Brain pericyte (primary cell): ENCODE measurements around the gene CTIF.
"Not testable (repeated sequence)": the region's sequence is repeated elsewhere in the genome, so short reads cannot be mapped to it uniquely, and the experiment has no call there.

Experiments used
- DNase-seq: peaks from one replicate; pipeline ENCODE4 v3.0.0-alpha.2; 2012; ENCODE audit warnings: low read depth, low spot score

CTIF gene

DNA sequence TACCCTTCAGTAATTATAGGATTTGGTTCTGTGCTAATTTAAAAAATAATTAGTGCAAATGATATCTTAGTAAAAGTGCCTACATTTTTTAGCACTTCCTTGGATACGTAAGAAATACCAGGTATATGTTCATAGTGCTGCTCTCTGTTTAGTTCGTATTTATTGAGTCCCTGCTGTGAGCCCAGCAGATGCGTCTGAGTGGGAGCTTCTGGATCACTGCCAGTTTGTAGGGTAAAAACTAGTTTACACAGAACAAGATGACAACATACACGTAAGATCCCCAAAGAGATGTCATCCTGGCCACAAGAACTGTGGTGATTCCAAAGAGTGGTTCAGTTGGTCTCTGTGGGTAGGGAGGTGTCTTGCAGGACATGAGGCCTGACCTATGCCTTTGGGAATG, 103.2 kb downstream of the CTIF start:
- DNase-seq: no peak

DNA sequence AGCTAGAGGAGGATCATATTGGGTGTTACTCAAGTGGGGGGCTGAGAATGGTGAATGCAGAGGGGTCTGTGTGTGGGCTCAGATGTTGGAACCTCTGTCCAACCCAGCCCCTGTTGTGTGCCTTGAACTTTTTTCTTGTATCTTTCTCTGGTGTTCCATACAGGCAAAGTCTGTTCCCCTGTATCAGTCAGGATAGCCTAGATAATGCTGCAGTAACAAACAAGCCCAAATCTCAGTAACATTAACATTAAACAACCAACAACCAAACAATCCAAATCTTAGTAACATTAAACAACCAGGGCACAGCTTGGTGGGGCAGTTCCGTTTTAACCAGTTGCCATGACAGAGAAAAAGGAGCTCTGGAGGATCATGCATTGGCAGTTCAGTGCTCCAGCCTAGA, 103.7 kb downstream of the CTIF start:
- no peak for DNase-seq

DNA sequence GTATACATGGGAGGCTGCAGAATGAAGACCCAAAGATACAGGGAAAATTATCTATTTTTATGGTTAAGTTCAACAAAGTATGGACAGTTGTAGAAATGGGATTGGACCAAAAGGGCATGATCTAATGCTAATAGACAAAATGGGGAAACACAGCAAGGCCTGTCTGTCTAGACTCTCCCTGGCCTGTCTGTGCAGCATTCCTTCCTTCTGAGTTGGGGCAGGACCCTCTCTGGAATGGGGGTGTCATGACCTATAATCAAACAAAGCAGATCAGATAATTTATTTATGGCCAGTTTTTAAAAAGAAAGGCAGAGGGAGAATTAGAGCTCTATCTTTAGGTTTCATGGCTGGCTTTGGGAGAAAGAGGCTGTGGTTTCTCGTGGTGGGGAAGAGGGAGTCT, 104.4 kb downstream of the CTIF start:
- no peak for DNase-seq

DNA sequence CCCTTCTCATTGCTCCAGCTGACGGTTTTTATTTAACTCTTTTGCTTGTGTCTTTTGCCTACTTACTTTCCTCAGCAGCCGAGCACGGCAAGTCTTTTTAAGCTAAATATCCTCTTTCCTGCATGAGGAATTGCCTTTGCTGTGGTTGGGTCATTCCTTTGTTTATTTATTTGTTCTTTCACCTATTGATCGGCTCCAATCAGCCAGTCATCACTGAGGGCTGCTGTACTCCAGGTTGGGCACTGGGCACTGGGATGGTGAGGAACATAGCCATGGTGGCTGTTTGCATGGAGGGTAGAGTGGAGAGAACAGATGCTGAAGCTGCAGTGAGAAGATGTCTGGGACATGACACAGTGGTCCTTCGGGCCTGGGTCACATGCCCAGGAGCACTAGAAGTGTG, 105.2 kb downstream of the CTIF start:
- DNase-seq: no peak

DNA sequence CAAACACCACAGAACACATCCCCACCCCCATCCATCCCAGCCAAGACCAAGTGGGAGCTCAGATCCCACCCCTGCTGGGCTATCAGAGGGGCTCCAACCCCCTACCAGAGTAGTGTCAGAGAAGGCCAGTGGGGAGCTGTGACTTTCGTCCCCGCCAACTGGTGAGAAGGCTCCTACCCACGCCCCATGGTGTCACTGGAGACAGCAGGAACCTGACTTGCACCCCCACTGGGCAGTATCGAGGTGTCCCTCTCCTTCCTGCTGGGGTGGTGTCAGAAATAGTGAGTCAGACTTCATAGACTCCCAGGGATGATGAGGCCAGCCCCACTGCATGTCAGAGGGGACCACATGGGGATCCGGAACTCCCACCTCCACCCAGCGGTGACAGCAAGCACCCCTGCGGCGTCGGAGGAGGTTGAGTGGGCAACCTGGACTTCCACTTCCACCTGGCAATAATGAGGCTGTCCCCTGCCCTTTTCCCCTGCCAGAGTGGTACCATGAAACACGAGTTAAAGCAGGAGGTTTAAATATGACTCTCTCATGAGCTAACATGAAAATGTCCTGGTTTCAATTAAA, 106.7 kb downstream of the CTIF start:
- no peak for DNase-seq

DNA sequence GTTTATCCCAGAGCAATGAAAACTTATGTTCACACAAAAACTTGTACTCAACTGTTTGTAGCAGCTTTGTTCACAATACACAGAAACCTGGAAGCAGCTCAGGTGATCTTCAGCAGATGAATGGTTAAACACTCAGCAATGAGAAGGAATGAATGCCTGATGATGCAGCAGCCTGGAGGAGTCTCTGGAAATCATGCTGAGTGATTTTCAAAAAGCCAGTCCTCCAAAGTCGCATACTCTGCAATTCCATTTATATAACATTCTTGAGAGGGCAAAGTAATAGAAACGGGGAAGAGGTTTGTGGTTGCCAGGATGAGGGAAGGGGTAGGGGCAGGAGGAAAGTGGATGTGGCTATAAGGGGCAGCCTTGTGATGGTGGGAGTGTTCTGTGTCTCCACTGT, 108.1 kb downstream of the CTIF start:
- no peak for DNase-seq

DNA sequence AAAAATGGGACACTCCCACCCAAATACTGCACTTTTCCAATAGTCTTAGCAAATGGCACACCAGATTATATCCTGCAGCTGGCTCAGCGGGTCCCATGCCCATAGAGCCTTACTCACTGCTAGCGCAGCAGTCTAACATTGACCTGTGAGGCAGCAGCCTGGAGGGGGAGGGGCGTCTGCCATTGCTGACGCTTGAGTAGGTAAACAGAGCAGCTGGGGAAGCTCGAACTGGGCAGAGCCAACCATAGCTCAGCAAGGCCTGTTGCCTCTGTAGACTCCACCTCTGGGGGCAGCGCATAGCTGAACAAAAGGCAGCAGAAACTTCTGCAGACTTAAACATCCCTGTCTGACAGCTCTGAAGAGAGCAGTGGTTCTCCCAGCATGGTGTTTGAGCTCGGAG, 110.4 kb downstream of the CTIF start:
- no peak for DNase-seq

DNA sequence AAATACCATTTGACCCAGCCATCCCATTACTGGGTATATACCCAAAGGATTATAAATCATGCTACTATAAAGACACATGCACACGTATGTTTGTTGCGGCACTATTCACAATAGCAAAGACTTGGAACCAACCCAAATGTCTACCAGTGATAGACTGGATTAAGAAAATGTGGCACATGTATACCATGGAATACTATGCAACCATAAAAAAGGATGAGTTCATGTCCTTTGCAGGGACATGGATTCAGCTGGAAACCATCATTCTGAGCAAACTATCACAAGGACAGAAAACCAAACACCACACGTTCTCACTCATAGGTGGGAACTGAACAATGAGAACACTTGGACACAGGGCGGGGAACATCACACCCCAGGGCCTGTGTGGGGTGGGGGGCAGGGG, 115.8 kb downstream of the CTIF start:
- DNase-seq: not testable (repeated sequence)

DNA sequence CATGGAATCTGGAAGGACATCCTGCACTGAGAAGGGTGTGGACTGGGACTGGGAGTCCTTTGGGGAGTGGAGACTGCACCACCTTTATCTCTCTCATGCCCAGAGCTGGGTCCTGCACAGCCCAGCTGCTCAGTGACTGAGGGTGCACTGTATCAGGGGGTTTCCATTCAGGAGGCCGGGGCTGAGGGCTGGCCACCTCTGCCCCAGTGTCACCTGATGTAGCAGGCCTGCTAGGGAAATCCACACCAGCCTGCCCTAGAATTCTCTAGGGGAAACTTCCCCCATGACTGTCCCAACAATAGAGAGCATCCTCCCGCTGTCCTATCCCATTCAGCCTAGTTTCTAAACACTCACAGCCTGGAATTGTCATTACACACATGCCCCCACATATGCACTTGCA, 116.7 kb downstream of the CTIF start:
- no peak for DNase-seq

DNA sequence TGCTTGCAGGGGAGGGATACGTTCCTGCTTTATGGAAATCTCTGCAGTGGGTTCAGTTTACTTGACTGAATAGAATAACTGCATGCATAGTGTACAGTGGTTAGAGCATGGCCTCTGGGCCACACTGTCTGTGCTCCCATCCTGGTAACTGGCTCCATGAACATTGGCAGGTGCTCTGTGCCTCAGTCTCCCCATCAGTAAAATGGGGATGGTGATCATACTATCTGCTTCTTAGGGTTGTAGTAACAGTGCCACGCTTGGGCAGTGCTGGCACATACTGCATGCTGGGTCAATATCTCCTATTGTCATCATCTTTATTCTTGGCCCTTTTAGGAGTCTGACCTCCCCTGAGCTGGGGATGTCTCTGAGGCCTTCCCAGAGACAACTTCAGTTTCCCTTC, 117.3 kb downstream of the CTIF start:
- DNase-seq: no peak

DNA sequence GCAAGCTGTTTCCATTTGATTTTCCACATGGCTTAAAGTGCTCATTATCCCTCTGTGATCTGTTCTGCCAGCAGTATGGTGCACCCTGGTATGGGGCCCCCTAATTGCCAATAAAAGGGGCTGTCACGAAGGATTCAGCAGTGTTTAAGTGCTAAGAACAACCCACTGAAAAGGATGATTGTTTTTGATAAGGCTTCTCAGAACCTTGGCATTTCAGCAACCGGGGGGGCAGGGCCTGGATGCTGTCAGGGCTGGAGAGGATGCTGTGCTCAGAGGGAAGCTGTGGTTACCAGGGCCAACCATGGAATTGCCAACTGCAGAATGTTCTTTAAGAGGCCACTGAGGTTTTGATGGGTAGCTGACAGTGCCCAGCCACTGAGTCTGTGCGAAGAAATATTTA, 117.8 kb downstream of the CTIF start:
- DNase-seq: no peak

DNA sequence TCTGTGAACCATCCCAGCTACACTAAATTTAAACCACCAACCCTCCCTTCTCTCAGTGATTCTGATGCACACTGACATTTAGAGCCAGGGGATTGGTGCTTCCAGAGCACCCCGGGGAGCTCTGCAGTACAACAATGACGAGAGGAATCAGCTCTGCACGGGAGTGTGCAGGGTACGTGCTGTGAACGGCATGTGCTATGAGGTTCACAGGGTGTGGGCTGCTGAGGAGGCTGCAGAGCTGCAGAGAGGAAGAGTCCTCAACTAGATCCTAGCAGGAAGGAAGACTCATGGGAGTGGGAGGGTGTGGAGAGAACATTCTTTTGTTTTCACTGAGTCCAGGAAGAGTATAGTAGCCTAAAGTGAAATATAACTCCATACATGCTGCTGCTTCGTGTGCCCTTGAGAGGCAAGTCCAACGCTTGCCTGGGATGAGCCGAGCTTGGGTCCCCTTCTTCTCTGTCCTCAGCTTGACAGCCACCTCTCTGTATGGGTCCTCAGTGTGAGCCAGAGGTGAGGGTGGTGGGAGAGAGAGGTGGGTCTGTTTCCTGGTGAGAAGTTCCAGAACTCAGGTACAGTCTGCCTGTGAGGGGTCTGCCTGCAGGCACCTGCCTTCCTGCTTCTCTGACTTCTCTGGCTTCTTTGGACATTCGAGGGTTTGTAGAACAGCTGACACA, 118.8 kb downstream of the CTIF start:
- DNase-seq: peak; percentile 88

DNA sequence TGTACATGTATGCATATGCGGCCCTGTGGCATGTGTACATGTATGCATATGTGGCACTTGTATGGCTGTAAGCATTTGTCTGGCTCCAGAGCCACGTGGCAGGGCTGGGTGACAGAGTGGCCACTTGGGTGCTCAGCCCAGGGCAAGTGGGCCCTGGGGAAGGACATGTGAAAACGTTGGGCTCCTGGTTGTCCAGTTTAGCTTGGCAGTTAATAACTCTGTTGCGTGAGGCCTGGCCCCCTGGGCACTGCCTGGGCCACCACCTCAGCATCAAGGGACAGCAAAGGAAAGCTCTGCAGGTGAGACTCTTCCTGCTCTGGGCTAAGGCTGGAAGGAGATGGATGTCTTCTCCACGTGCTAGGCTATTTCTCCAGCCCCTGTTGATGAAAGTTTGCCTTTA, 119.9 kb downstream of the CTIF start:
- no peak for DNase-seq

DNA sequence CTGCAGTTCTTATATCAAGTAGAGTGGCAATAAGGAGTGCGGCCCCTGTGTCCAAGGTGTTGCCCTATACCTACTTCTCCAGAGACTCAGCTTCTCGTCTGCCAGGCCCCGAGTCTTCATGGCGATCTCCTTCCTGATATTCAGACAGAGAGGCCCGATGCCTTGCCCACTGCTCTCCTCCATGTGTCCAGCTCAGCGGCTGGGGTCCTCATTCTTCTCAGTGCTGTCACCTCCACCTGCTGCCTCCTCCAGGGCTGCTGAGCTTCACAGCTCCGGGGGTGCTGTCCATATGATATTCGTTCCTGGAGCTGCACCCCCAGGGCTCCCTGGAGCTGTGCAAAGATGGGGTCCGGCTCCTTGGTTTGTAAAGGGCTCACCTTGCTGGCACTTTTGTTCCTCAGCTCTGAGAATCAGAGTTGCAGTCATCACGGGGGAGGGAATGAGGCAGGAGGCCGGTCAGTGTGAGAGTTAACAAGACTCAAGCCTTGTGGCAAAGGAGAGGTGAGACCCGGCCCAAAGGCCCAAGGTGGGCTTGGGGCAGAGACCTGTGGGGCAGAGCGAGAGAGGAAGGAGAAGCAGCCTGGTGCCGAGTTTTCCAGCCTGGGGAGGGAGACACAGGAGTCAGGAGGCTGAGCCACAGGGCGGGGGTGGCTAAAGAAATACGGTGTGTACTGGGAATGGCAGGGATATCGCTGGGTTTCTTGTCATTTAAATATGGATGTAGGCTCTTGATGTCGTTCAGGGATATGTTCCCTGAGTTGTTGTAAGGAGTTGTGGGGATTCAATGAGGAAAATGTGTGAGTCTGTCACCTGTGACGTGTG, 120.6 kb downstream of the CTIF start:
- DNase-seq: no peak

DNA sequence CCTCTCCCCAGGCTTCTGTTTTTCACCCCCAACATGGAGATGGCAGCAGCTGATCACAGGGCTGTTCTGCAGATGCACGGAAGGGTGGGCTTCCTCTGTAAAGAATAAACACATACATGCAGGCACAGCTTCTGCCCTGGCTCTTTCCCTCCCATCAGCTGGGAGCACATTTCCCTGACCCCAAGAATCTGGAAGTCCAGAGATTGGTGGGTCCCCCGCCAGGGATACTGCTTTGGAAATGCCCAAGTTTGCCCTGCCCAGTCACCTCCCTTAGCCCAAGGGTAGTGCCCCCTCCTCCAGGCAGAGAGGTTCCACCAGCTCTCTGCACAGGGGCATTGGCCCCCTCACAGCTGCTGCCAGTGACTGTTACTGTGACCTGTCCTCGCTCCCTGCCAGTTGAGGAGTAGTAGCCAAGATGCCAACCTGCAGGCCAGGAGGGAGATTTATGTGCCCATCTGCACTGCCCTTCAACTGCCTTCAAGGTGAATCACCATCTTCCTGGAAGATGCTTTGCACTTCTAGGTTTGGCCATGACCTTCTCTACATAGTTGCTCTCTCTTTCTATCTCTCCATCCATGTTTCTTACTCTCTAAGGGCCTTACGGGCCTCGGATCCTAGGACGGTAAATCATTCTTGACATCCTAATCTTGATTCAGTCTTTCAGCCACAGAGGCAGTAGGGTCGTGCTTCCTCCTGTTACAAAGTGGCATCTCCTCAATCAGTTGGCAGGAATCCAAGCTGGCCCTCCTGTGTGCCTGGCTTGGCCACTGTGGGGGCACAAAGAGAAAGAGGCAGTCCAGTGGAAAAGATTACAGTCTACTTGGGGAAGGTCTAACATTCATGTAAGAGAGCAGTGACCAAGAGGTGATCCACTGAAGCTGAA, 121.8 kb downstream of the CTIF start:
- DNase-seq: no peak

DNA sequence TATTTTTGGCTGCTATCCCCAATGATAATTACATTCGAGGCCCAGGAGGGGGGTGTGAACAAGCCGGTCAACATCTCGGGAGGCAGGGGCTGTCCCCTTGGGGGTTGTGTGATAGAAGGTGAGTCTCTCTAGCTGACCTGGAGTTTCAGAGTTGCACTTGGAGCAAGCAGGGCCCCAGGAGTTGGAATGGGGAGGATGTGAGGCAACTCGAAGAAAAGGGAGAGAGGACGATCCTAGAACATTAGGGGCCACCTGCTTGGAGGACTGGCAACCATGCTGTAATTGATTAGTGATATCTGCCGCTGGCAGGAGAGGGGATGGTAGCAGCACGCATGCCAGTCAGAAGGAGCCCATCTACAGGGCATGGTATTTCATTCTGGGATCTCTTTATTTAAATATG, 122.6 kb downstream of the CTIF start:
- no peak for DNase-seq

DNA sequence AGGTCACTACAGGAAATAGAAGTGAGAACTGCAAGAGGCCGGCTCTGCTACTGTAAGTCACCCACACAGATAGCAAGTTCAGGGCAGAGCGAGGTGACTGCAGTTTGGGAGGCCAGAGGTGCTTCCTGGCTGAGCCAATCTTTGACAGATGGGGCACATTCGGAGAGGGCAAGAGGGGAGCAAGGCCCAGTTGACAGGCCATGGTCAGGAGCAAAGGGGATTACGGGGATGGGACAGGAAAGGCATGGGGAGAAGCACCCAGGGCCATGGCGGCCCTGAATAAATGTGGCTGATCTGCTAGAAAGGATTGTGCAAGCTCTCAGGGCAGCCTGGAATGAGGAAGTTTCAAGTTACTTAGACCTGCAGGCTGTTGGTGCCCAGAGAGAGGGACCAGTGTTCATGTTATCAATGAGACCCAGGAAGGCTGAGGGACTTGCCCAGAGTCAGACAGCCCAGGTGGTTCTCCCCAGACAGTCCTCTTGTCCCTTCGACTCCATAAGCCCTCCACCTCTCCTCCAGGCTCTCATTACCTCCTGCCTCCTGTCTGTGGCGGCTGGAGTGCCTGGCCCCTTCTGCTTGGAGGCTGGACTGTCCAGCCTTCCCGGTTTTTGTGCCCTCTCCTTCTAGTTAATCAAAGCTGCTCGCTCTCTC, 123.3 kb downstream of the CTIF start:
- DNase-seq: no peak

DNA sequence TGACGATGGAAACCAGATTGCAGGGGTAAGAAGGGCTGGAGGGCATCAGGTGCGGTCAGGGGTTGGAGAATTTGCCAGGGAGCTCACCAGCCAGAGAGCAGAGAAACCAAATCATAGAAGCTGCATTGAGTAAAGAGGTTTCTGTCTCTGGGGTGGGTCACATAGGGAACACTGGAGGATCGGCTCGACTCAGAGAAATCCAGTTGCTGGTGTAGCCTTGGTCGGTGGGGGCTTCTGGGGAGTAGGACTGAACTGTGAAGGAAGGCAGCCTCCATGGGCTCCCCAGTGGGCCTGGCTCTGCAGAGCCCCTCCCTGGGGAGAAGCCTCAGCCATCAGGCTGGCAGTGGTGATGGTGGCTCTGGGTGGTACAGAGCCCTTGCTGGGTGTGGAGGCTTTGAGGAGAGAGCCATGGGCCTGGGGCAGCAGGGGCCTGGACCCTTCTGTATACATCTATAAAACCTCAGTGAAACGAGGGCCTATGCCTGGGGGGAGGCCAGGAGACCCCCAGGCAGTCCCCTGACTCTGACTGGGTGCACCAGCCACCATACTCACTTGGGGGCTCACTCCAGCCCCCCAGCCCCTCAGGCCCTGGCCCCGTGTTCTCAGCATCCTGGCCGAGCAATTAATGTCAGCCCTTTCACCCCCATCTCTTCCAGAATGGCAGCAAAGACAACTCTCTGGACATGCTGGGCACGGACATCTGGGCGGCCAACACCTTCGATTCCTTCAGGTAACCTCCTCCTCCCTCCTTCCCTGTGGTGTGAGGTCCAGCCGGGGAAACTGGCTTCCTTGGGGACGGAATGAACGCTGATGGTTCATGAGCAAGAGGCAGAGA, 124.5 kb downstream of the CTIF start:
- no peak for DNase-seq

DNA sequence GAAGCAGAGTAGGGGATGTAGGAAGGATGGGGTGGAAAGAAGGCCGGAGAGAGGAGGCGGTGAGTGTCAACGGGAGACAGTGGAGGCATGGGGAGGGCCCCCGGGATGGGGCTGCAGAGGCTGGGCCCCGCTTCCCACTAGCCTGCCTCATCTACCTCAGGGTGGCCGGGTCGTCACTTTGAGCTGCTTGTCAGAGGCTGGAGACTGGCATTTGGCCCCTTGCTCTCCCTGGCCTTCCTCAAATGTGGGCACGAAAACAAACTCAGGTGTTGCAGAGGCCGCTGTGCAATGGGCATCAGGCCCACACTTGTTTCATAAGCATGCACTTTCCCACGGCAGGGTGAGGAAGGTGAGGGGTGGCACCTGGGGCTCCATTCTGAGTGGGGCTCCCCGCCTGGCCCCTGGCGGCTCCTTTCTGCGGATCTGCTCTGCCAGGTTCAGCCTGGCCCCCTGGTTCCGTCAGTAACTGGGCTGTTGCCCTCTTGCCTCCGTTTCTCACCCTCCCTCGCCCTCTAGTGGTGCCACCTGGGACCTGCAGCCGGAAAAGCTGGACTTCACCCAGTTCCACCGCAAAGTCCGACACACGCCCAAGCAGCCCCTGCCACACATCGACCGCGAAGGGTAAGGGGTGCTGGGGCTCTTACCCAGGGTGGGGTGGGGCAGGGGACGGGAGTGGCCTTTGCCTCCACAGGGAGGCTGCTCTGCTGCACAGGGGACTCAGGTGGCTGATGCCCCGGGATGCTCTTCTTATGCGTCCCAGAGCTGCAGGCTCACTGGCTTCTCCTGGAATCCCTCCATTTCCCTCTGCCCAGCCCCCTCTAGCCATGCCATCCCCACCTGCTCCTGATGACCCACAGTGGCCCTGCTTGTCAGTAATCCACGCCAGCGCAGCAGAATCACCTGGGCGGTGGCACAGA, 125.4 kb downstream of the CTIF start:
- DNase-seq: no peak

DNA sequence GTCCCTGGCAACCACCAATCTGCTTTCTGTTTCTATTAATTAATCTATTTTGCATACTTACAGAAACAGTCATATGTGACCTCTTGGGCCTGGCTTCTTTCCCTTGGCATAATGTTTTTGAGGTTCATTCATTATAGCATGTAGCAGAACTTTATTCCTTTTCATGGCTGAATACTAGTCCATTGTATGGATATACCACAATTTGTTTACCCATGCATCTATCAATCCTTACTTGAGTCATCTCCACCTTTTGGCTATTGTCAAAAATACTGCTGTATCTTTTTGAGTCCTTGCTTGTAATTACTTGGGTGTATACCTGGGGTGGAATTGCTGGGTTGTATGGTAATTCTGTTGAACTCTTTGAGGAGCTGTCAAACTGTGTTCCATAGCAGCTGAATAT, 126.8 kb downstream of the CTIF start:
- DNase-seq: no peak
